T-helper 2 cell treated with Interferon-gamma antibody and Interleukin-4, amounts not matched to agents 5 μg/mL and 100 μg/mL, for 36 hours (primary cell): ENCODE results near the gene BTG2.
A peak's percentile ranks its signal among the peaks of the same experiment; 100 is the strongest.

Source experiments
- DNase-seq: peaks from one replicate; pipeline ENCODE4 v3.0.0; 2021; ENCODE audit warnings: low spot score
- H3K27ac Mint-ChIP-seq: one replicate; pipeline ENCODE4 v1.8.0; 2021; ENCODE audit warnings: mild to moderate bottlenecking, mixed read lengths
- H3K27me3 Mint-ChIP-seq: one replicate; pipeline ENCODE4 v1.8.0; 2021; ENCODE audit warnings: low read depth, mixed read lengths
- H3K36me3 Mint-ChIP-seq: one replicate; pipeline ENCODE4 v1.8.0; 2021; ENCODE audit warnings: low read depth, mixed read lengths
- H3K4me1 Mint-ChIP-seq: one replicate; pipeline ENCODE4 v1.8.0; 2021; ENCODE audit warnings: low read depth, mixed read lengths
- H3K4me3 Mint-ChIP-seq: one replicate; pipeline ENCODE4 v1.8.0; 2022; ENCODE audit warnings: mild to moderate bottlenecking, moderate library complexity, mixed read lengths
- H3K9me3 Mint-ChIP-seq: one replicate; pipeline ENCODE4 v1.8.0; 2021; ENCODE audit warnings: mixed read lengths

Gene BTG2

GRCh38 chr1:203272633-203273205 is 32.6 kb upstream of the BTG2 start:
- Mint-ChIP-seq H3K4me1 (peaks cover 37% of the 10 kb centered on the region), H3K4me3 (no peak overlapping the region), H3K27me3 (no peaks in the 10 kb centered on the region), H3K36me3 (no peaks in the 10 kb centered on the region), H3K27ac (no peak overlapping the region), H3K9me3 (no peaks in the 10 kb centered on the region)
- DNase-seq = no peak

- Mint-ChIP-seq H3K36me3 (no peaks in the 10 kb centered on the region), H3K4me3 (peak overlapping the region; percentile 65), H3K27ac (peak overlapping the region; percentile 74), H3K27me3 (no peaks in the 10 kb centered on the region), H3K4me1 (peaks cover 40% of the 10 kb centered on the region), H3K9me3 (no peaks in the 10 kb centered on the region)
- peak; percentile 85 for DNase-seq
Measured at GRCh38 chr1:203273206-203273868, 32.0 kb upstream of the BTG2 start.

DNA sequence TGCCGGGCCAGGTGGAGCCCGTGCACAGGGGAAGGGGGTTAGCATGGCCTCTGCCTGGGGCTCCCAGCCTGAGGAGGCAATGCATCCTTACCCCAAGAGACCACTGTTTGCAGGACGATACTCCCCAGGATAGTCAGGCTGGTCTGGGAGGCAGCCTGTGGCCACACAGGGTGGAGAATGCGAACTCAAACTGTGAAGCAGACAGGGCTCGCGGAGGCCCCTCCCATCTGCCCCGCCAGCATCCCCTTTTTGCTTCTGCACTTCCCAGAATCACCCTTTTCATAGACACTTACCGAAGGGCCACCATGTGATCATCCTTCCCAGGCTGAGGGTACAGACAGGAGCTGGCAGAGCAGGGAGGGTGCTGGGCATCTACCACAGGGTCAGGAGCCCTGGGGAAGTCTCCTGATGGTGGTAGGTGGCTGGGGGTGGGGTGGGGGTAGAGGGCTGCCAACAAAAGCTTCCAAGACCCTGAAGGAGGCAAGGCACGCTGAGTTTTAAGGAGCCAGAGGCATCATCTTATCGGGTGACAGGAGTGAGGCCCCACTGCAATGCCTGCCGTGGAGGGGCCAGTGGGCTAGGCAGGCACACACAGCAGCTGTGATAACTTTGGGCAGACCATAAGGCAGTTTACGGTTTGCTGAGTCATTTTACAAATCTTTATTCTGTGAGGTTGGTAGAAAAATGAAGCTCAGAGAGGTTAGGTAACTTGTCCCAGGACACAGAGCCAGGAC is 31.3 kb upstream of the BTG2 start:
- DNase-seq = no peak
- Mint-ChIP-seq H3K4me3 (peak overlapping the region; percentile 65), H3K27me3 (no peaks in the 10 kb centered on the region), H3K9me3 (no peaks in the 10 kb centered on the region), H3K4me1 (peaks cover 47% of the 10 kb centered on the region), H3K36me3 (no peaks in the 10 kb centered on the region), H3K27ac (peak overlapping the region; percentile 74)

- no peaks in the 10 kb centered on the region for H3K36me3 Mint-ChIP-seq
- no peaks in the 10 kb centered on the region for H3K9me3 Mint-ChIP-seq
- H3K4me3 Mint-ChIP-seq = peak overlapping the region; percentile 65
- no peak overlapping the region for H3K27ac Mint-ChIP-seq
- H3K4me1 Mint-ChIP-seq = peaks cover 49% of the 10 kb centered on the region
- no peak for DNase-seq
- no peaks in the 10 kb centered on the region for H3K27me3 Mint-ChIP-seq
Measured at GRCh38 chr1:203274603-203275381, 30.5 kb upstream of the BTG2 start.

- no peaks in the 10 kb centered on the region for H3K27me3 Mint-ChIP-seq
- no peak overlapping the region for H3K27ac Mint-ChIP-seq
- peaks cover 49% of the 10 kb centered on the region for H3K4me1 Mint-ChIP-seq
Measured at GRCh38 chr1:203275656-203276272, 29.6 kb upstream of the BTG2 start.

GRCh38 chr1:203276408-203276807 is 28.9 kb upstream of the BTG2 start:
- peak overlapping the region; percentile 38 for H3K27ac Mint-ChIP-seq
- no peaks in the 10 kb centered on the region for H3K27me3 Mint-ChIP-seq
- H3K36me3 Mint-ChIP-seq = no peaks in the 10 kb centered on the region
- H3K4me3 Mint-ChIP-seq = no peak overlapping the region
- H3K4me1 Mint-ChIP-seq = peaks cover 50% of the 10 kb centered on the region
- H3K9me3 Mint-ChIP-seq = no peaks in the 10 kb centered on the region
- no peak for DNase-seq

More at GRCh38 chr1:203275656-203276272, 29.6 kb upstream of the BTG2 start:
- Mint-ChIP-seq H3K36me3 (no peaks in the 10 kb centered on the region), H3K9me3 (no peaks in the 10 kb centered on the region), H3K4me3 (no peak overlapping the region)
- no peak for DNase-seq

DNA sequence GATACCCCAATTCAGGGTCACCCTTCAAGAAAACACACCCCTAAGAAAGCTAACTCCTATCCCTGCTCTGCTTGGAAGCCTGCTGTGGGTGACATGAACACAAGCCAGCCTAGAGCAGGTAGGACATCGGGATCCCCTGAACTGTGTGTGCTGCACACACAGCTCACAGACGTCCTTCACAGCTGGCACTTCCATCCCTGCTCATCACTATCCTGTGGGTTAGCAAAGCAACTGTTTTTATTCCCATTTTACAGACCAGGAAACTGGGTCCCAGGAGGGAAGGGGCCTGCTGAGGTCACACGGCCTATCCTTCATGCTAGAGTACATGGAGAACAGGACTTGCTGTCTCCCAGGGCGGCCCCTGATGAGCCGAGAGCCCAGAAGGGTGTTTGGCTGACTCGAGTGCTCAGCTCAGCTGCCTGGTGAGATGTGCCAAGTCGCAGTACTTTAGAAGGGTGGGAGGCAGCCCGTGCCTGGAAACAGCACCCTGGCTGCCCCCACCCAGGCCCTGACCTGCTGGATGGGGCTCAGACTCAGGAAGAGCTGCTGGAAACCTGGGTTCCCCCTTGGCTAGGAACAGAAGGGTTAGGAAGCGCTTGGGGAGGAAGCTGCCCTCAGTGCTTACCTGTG is 28.3 kb upstream of the BTG2 start:
- H3K9me3 Mint-ChIP-seq = no peaks in the 10 kb centered on the region
- peak overlapping the region; percentile 66 for H3K4me3 Mint-ChIP-seq
- DNase-seq = no peak

DNA sequence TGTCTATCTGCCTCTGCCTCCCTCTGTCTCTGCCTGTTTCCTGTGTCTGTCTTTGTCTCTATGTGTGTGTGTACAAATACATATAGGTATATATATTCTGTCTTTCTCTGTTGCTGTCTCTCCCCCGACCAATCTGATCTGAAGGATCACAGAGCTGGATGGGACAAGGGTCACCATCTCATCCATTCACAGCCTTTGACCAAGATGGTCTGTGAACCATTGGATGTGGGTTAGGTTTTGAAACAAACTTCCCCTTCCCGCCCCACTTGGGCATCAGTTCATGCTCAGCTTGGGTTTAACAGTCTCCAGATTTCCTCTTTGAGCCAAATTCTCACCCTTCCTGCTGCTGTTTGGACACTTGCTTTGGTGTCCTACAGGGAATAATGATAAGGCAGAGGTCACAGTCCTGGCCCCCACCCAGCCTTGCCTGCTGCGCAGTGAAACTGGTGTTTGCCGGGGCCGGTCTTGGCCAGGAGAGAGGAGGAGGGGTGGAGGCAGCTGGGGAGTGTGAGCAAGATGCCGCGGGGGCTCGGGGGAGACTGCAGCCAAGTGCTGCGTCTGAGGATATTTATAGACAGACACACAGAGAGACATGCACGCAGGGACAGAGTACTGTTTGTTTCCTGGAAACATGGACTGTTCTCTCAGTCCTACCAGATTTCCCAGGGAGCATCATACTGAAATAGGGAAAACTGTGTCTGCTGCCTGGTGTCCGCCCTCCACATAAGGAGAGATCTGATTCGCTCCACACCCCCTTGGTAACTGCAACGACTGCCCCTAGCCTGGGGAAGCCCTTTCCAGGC is 27.0 kb upstream of the BTG2 start:
- H3K36me3 Mint-ChIP-seq = no peaks in the 10 kb centered on the region
- H3K27me3 Mint-ChIP-seq = no peaks in the 10 kb centered on the region
- no peaks in the 10 kb centered on the region for H3K9me3 Mint-ChIP-seq
- no peak for DNase-seq
- H3K4me1 Mint-ChIP-seq = peaks cover 54% of the 10 kb centered on the region
- H3K27ac Mint-ChIP-seq = peak overlapping the region; percentile 90
- H3K4me3 Mint-ChIP-seq = peak overlapping the region; percentile 66

More for the DNA sequence above, 28.3 kb upstream of the BTG2 start:
- peaks cover 53% of the 10 kb centered on the region for H3K4me1 Mint-ChIP-seq
- peak overlapping the region; percentile 90 for H3K27ac Mint-ChIP-seq
- no peaks in the 10 kb centered on the region for H3K27me3 Mint-ChIP-seq
- no peaks in the 10 kb centered on the region for H3K36me3 Mint-ChIP-seq

DNA sequence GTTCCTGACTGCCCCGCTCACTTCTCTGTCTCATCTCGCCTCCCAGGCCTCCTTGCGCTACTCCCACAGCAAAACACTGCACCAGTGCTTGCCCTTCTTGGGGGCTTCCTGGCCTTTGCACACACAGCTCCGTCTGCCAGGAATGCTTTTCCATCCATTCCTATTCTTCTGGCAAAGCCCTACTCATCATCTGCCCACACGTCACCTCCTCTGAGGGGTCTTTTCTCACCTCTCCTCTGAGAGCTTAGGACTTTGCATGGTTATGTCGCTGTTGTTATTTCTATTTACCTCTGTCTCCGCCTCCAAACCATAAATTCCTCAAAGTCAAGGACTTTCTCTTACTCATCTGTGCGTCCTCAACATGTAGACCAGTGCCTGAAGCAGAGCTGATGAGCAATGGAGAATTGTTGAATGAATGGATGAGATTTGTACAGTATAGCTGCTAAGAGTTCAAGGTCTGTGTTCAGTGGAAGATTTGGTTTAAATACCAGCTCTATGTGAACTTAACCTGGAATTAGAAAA is 26.4 kb upstream of the BTG2 start:
- DNase-seq = no peak
- H3K4me1 Mint-ChIP-seq = peaks cover 50% of the 10 kb centered on the region

DNA sequence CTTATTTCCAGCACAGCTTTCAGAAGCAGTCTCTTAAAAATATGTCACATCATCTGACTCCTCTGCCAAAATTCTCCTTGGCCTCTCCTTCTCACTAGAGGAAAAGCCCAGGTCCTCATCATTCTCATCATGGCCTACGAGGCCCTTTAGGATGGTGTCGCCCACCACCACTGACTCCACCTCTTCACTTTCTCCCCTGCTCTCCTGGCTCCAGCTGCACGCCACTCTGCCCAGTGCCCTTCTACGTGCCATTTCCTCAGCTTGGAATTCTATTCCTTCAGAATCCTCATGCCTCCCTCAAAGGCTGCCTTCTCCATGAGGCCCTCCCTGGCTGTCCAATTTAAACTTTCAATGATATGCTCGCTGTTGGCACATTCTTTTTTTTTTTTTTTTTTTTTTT is 25.3 kb upstream of the BTG2 start:
- no peak for DNase-seq
- Mint-ChIP-seq H3K27ac (peak overlapping the region; percentile 10), H3K27me3 (no peaks in the 10 kb centered on the region), H3K4me3 (no peak overlapping the region), H3K4me1 (peaks cover 45% of the 10 kb centered on the region), H3K36me3 (no peaks in the 10 kb centered on the region), H3K9me3 (no peaks in the 10 kb centered on the region)

More for the DNA sequence above, 26.4 kb upstream of the BTG2 start:
- Mint-ChIP-seq H3K4me3 (peak overlapping the region; percentile 10), H3K27ac (peak overlapping the region; percentile 56), H3K9me3 (no peaks in the 10 kb centered on the region), H3K36me3 (no peaks in the 10 kb centered on the region), H3K27me3 (no peaks in the 10 kb centered on the region)

- H3K27me3 Mint-ChIP-seq = no peaks in the 10 kb centered on the region
- H3K4me1 Mint-ChIP-seq = peaks cover 42% of the 10 kb centered on the region
- no peak overlapping the region for H3K27ac Mint-ChIP-seq
- DNase-seq = no peak
- H3K9me3 Mint-ChIP-seq = no peaks in the 10 kb centered on the region
- H3K4me3 Mint-ChIP-seq = no peak overlapping the region
- no peaks in the 10 kb centered on the region for H3K36me3 Mint-ChIP-seq
Measured at GRCh38 chr1:203281033-203281432, 24.3 kb upstream of the BTG2 start.

GRCh38 chr1:203281851-203282661 is 23.3 kb upstream of the BTG2 start:
- H3K36me3 Mint-ChIP-seq = no peaks in the 10 kb centered on the region
- H3K9me3 Mint-ChIP-seq = no peaks in the 10 kb centered on the region
- no peak overlapping the region for H3K4me3 Mint-ChIP-seq
- H3K27me3 Mint-ChIP-seq = no peaks in the 10 kb centered on the region
- DNase-seq = no peak
- H3K4me1 Mint-ChIP-seq = peaks cover 45% of the 10 kb centered on the region
- H3K27ac Mint-ChIP-seq = no peak overlapping the region
